IPS-18c (cell line): ENCODE results near the gene DYSF.

Experiments used
- H3K4me3 ChIP-seq: 2 replicates; pipeline ENCODE4 v1.7.0; 2013; ENCODE audit warnings: low read depth, mild to moderate bottlenecking, low read length, moderate library complexity; ENCODE audit not compliant: insufficient read depth
- H3K9me3 ChIP-seq: one replicate; pipeline ENCODE4 v1.6.1; 2013; ENCODE audit warnings: mild to moderate bottlenecking, low read length, moderate library complexity; ENCODE audit not compliant: control insufficient read depth, insufficient read depth

The DYSF gene

GRCh38 chr2:71615767-71616730 lies 162.7 kb downstream of the DYSF start:
- Histone ChIP-seq H3K9me3 (no peaks in the 10 kb centered on the region), H3K4me3 (no peak overlapping the region)

GRCh38 chr2:71617266-71617665 lies 163.9 kb downstream of the DYSF start:
- no peak overlapping the region for H3K4me3 ChIP-seq
- H3K9me3 ChIP-seq = no peaks in the 10 kb centered on the region

- Histone ChIP-seq H3K9me3 (no peaks in the 10 kb centered on the region), H3K4me3 (no peak overlapping the region)
Observed at GRCh38 chr2:71618327-71619113, 165.2 kb downstream of the DYSF start.

GRCh38 chr2:71619230-71619741 lies 165.9 kb downstream of the DYSF start:
- no peak overlapping the region for H3K4me3 ChIP-seq
- no peaks in the 10 kb centered on the region for H3K9me3 ChIP-seq

GRCh38 chr2:71620116-71620515 lies 166.8 kb downstream of the DYSF start:
- H3K4me3 ChIP-seq = no peak overlapping the region
- no peaks in the 10 kb centered on the region for H3K9me3 ChIP-seq

GRCh38 chr2:71620851-71621251 lies 167.5 kb downstream of the DYSF start:
- Histone ChIP-seq H3K9me3 (no peaks in the 10 kb centered on the region), H3K4me3 (no peak overlapping the region)

- Histone ChIP-seq H3K4me3 (no peak overlapping the region), H3K9me3 (no peaks in the 10 kb centered on the region)
Observed at GRCh38 chr2:71629273-71629672, 175.9 kb downstream of the DYSF start.

GRCh38 chr2:71629771-71630453 lies 176.6 kb downstream of the DYSF start:
- no peaks in the 10 kb centered on the region for H3K9me3 ChIP-seq

GRCh38 chr2:71630454-71631328 lies 177.3 kb downstream of the DYSF start:
- H3K4me3 ChIP-seq = no peak overlapping the region

More at GRCh38 chr2:71629771-71630453, 176.6 kb downstream of the DYSF start:
- no peak overlapping the region for H3K4me3 ChIP-seq

GRCh38 chr2:71631411-71631931 lies 178.1 kb downstream of the DYSF start:
- Histone ChIP-seq H3K9me3 (no peaks in the 10 kb centered on the region), H3K4me3 (no peak overlapping the region)

More at GRCh38 chr2:71630454-71631328, 177.3 kb downstream of the DYSF start:
- no peaks in the 10 kb centered on the region for H3K9me3 ChIP-seq

- Histone ChIP-seq H3K9me3 (no peaks in the 10 kb centered on the region), H3K4me3 (no peak overlapping the region)
Observed at GRCh38 chr2:71633086-71633485, 179.7 kb downstream of the DYSF start.

- no peaks in the 10 kb centered on the region for H3K9me3 ChIP-seq
Observed at GRCh38 chr2:71634567-71634966, 181.2 kb downstream of the DYSF start.

GRCh38 chr2:71635798-71636197 lies 182.4 kb downstream of the DYSF start:
- Histone ChIP-seq H3K4me3 (no peak overlapping the region), H3K9me3 (no peaks in the 10 kb centered on the region)

More at GRCh38 chr2:71634567-71634966, 181.2 kb downstream of the DYSF start:
- H3K4me3 ChIP-seq = no peak overlapping the region

GRCh38 chr2:71637168-71637567 lies 183.8 kb downstream of the DYSF start:
- Histone ChIP-seq H3K9me3 (no peaks in the 10 kb centered on the region), H3K4me3 (no peak overlapping the region)

GRCh38 chr2:71637736-71638135 lies 184.4 kb downstream of the DYSF start:
- H3K4me3 ChIP-seq = no peak overlapping the region
- H3K9me3 ChIP-seq = no peaks in the 10 kb centered on the region

GRCh38 chr2:71639735-71640134 lies 186.4 kb downstream of the DYSF start:
- no peak overlapping the region for H3K4me3 ChIP-seq
- H3K9me3 ChIP-seq = no peaks in the 10 kb centered on the region
